H7 (cell line): ENCODE data around the gene RPTOR. TPM values are rescaled to one million over a fixed set of nuclear protein-coding genes. Genes with fewer than 3 reads are reported as not detected.

ENCODE experiments used
- DNase-seq: peaks from one replicate; pipeline ENCODE4 v3.0.0; 2012
- H3K27me3 ChIP-seq: 2 replicates; pipeline ENCODE4 v1.6.0; 2011; ENCODE audit warnings: mild to moderate bottlenecking, low read length; ENCODE audit not compliant: control insufficient read depth, insufficient read depth
- H3K36me3 ChIP-seq: replicated peaks from 2 replicates; pipeline ENCODE4 v1.5.1; 2011; ENCODE audit warnings: low read length; ENCODE audit not compliant: control insufficient read depth, insufficient read depth
- H3K4me3 ChIP-seq: 2 replicates; pipeline ENCODE4 v1.5.1; 2011; ENCODE audit warnings: low read depth, mild to moderate bottlenecking, control low read depth, low read length, moderate library complexity; ENCODE audit not compliant: insufficient read depth
- total RNA-seq: library from RNA; depleted of rRNA; stranded (reverse); fragments of >200 nt; shearing (Covaris generic); gene quantifications from 2 replicates; pipeline ENCODE4 v1.2.3, GENCODE V29; 2014

Gene RPTOR
- total RNA-seq, 1 experiment from 2014 or later = 20.9 TPM

GRCh38 chr17:80820331-80820730 is 275.7 kb downstream of the RPTOR start:
- Histone ChIP-seq H3K36me3 (no peaks in the 10 kb centered on the region), H3K27me3 (no peaks in the 10 kb centered on the region), H3K4me3 (no peak overlapping the region)
- peak; percentile 50 for DNase-seq

DNA sequence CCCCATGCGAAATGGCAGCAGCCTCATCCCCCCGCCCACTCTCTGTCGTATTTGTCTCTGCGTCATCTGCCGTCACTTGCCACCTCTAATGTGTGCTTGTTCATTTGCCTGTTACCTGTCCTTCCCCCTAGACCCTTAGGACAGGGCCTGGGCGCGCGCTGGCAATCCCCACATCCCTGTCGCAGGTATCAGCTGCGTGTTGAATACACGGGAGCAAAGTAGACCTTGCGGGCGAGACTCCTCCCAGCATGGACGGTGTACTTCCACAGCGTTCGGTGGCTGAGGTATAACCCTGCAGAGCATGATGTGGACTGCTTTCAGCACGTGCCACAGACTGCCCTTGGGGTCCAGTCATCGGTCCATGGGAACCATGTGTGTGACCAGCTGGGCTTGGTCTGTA is 276.9 kb downstream of the RPTOR start:
- H3K36me3 ChIP-seq = no peaks in the 10 kb centered on the region
- no peak overlapping the region for H3K4me3 ChIP-seq
- no peaks in the 10 kb centered on the region for H3K27me3 ChIP-seq
- DNase-seq = no peak

GRCh38 chr17:80822021-80822699 is 277.5 kb downstream of the RPTOR start:
- Histone ChIP-seq H3K27me3 (no peaks in the 10 kb centered on the region), H3K36me3 (no peaks in the 10 kb centered on the region), H3K4me3 (no peak overlapping the region)
- peak; percentile 46 for DNase-seq

DNA sequence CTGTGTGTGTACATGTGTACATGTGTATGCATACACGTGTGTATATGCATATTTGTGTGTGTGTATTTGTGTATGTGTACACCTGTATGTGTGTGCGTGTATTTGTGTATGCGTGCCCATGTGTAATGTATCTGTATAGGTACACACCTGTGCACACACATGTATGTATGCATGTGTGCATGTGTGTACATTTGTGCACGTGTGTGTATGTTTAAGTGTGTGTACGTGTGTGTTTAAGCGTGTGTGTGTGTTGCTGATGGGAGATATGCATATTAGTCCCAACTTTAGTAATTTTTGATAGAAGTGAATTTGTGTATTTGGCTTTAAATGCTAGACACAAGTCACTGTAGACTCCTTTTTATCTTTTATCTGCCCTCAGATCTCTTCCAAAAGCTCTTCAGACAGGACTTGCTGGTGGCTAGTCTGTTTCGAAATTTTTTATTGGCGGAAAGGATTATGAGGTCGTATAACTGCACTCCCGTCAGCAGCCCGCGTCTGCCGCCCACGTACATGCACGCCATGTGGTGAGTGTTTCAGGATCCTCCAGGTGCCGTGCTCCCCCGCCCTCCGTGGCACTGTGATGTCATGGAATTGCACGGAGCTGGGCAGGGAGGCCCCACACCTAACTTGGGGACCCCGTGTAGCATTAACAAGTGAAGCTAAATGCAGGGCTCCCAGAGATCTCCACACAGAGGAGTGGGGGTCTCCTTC is 278.2 kb downstream of the RPTOR start:
- DNase-seq = peak; percentile 34
- Histone ChIP-seq H3K36me3 (no peaks in the 10 kb centered on the region), H3K27me3 (no peaks in the 10 kb centered on the region), H3K4me3 (no peak overlapping the region)

DNA sequence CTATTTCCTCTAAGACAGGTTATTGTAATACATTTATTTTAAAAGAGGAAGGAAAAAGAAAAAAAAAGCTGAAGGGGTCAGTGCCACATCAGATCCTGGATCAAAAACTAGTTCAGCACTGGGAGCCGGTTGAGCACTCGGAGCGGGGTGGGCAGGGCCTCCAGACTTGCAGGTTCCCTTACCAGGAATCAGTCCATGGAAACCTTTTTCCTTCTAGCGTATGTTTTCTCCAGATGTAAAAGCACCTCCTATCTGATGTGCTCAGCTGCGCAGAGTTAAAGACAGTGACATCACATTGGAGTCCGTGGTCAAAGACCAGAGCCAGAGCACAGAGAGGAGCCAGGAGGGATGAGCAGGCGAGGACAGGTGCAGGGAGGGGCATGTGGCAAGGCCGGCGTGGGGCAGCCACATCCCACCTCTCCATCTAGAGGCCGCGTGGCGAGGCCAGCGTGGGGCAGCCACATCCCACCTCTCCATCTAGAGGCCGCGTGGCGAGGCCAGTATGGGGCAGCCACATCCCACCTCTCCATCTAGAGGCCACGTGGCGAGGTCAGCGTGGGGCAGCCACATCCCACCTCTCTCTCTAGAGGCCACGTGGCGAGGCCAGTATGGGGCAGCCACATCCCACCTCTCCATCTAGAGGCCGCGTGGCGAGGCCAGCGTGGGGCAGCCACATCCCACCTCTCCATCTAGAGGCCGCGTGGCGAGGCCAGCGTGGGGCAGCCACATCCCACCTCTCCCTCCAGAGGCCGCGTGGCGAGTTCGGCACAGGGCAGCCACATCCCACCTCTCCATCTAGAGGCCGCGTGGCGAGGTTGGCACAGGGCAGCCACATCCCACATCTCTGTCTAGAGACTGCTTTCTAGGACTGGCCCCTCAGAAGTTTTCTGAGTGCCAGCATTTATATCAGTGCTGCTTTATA is 280.2 kb downstream of the RPTOR start:
- Histone ChIP-seq H3K4me3 (no peak overlapping the region), H3K36me3 (no peaks in the 10 kb centered on the region), H3K27me3 (no peaks in the 10 kb centered on the region)
- DNase-seq = no peak

GRCh38 chr17:80825471-80826345 is 281.1 kb downstream of the RPTOR start:
- no peaks in the 10 kb centered on the region for H3K36me3 ChIP-seq
- no peaks in the 10 kb centered on the region for H3K27me3 ChIP-seq
- H3K4me3 ChIP-seq = no peak overlapping the region
- DNase-seq = peak; percentile 48

- Histone ChIP-seq H3K27me3 (no peaks in the 10 kb centered on the region), H3K36me3 (no peaks in the 10 kb centered on the region), H3K4me3 (no peak overlapping the region)
- DNase-seq = peak; percentile 55
Measured at GRCh38 chr17:80826346-80826954, 281.8 kb downstream of the RPTOR start.

DNA sequence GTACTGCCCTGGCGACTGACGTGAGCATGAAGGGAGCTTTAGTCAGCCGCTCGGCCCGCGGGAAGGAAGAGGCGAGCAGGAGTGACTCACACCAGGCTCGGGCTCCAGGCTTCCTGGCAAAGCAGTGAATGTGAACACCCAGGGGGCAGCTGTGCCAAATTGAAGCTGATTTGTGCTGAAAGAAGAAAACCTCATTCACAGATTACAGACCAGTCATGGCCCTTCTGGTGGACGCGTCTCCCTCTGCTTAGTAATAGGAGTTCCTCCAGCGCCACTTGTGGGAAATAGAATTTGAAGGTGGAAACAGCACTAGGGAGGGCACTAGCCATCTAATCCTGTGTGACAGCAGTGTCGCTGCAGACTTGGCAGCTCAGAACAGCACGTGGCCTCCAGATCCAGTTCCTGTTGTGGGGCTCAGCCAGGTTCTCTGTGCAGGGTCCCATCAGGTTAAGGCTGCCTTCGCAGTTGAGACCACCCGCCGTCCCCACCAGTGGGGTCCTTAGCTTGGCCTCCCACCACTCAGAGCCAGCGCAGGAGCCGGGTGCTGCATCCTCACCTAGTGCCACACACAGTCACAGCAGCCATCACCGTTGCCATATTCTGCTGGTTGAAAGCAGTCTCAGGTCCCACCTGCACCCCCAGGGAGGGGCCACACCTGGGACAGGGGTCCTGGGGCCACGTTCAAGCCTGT is 282.5 kb downstream of the RPTOR start:
- H3K27me3 ChIP-seq = no peaks in the 10 kb centered on the region
- DNase-seq = peak; percentile 74
- no peaks in the 10 kb centered on the region for H3K36me3 ChIP-seq
- H3K4me3 ChIP-seq = no peak overlapping the region

DNA sequence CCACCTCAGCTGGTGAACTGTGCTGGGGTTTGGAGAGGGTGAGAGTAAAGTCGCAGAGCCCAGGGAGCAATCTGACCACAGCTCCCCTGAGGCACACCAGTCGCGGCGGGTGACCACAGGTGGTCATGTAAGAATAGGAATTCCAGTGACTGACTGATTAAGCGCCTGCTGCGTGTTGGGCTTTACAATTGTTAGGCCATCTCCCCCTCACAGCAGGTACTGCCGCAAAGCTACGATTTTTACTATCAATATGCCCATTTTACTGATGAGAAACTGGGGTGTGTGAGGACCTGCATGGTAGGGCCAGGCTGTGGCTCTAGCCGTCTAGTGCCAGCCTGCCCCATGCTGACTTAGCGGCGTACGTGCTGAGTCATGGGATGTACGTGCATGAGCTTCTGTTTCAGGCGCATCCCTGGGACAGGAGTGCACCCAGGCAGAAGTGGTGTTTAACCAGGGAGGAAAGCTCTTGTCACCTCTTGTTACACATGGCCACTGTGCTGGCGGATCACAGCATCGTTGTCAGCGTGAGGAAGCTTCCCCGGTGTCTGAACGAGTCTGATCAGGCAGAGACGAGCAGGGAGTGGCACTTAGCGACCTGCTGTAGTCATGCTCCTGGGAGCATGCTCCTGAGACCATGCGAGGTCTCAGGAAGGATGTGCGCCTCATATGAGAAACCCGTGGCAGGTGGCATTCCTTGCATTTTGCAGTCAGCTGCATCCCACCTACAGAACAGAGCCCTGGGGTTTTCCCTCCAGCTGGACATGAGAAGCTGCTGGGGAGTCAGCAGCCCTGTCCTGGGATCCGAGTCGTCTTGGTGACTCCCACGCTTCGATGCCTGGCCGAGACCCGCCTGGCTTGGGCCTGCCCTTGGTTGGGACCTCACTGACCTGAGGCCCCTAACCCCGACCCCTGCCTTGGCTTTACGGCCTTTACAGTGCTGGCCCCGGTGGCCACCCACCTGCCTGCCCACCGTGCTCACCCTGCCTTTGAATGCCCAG is 283.3 kb downstream of the RPTOR start:
- Histone ChIP-seq H3K36me3 (no peaks in the 10 kb centered on the region), H3K27me3 (no peaks in the 10 kb centered on the region), H3K4me3 (no peak overlapping the region)
- peak; percentile 88 for DNase-seq

DNA sequence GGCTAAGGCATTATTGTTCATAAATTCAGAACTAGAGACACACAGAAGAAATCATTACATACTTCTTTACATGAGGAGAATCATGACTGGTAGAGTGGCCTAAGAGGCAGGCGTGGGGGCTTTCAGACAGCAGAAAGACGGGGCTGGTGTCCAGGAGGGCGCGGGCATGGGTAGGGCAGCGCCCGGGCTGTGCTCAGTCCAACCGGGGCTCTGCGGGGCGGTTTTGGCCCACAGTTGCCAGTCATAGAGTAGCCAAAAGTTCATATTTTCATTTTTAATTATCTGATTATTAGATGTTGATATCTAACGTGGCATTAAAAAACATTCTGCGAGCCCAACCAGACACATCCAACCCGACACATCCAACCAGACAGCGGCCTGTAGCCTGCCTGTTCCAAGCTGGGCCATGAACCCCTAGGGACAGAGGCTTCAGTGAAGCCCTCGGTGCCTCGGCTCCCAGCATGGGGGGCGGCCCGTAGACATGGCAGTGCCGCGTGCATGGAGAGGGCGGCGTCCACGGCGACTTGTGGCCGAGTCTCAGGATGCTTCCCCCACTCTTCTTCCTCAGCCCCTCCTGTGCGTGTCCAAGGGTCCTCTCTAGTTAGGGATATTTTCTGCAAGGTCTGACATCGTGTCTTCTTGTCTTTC is 284.7 kb downstream of the RPTOR start:
- DNase-seq = peak; percentile 43
- no peak overlapping the region for H3K4me3 ChIP-seq
- H3K36me3 ChIP-seq = no peaks in the 10 kb centered on the region
- H3K27me3 ChIP-seq = no peaks in the 10 kb centered on the region

- no peaks in the 10 kb centered on the region for H3K27me3 ChIP-seq
- H3K4me3 ChIP-seq = no peak overlapping the region
- no peak for DNase-seq
- H3K36me3 ChIP-seq = no peaks in the 10 kb centered on the region
Measured at GRCh38 chr17:80830020-80830780, 285.6 kb downstream of the RPTOR start.
